Mucosa of descending colon (tissue), 3 donors: ENCODE results near the gene SYNJ1. TPM values are rescaled to one million over a fixed set of nuclear protein-coding genes. Genes with fewer than 3 reads are reported as not detected.
"Not testable (repeated sequence)": the region's sequence is repeated elsewhere in the genome, so short reads cannot be mapped to it uniquely, and the experiment has no call there.

Experiments
- ATAC-seq: fragments of 200-7000 bp; cut with Tn5 transposase; one replicate; pipeline ENCODE4 v1.9.1; 2020; ENCODE audit warnings: mild to moderate bottlenecking, moderate library complexity
- DNase-seq, 3 donors: peaks; one replicate each; pipeline ENCODE4 v3.0.0-alpha.2; 2020
- H3K36me3 ChIP-seq: fragments of 200-600 bp; one replicate; pipeline ENCODE4 v1.8.0; 2021; ENCODE audit warnings: low read depth, mild to moderate bottlenecking
- H3K4me1 ChIP-seq: fragments of 200-600 bp; one replicate; pipeline ENCODE4 v1.8.0; 2021; ENCODE audit warnings: low read depth, mild to moderate bottlenecking
- H3K4me3 ChIP-seq: fragments of 200-600 bp; one replicate; pipeline ENCODE4 v1.8.0; 2021; ENCODE audit warnings: mild to moderate bottlenecking
- H3K9me3 ChIP-seq: fragments of 200-600 bp; one replicate; pipeline ENCODE4 v1.8.0; 2021; ENCODE audit warnings: mild to moderate bottlenecking
- intact Hi-C, 2 donors: fragments of 100-400 bp; cut with DNase I in 1 of 2; cut with micrococcal nuclease in 1 of 2; formaldehyde crosslinking; loops; one replicate each; pipeline versions ENCODE4 v1.11.0 to v1.11.1; 2022; cut with DNase I, micrococcal nuclease
- total RNA-seq, 3 donors: library from RNA; stranded (reverse); fragmentation: NEBNext Ultra II Directional in 2 of 3; extraction: Animal tissue kit (Norgen Biotek cat#: 25700) in 2 of 3; gene quantifications; one replicate each; pipeline versions ENCODE4 v1.2.1 to v1.2.4, GENCODE V29; 2021 to 2023
- TF ChIP-seq, protein P1 (sequence below): fragments of 200-600 bp; IDR thresholded peaks from one replicate; pipeline ENCODE4 v1.8.0; 2022; ENCODE audit warnings: antibody characterized with exemption, mild to moderate bottlenecking
- donor health status: DM: no; HTN: no; CAD: no; lungs with moderate emphysema.
- donor health status: DM: no; HTN: no; CAD: no.
- donor health status: DM: no; HTN: yes; CAD: no.

The SYNJ1 gene
- total RNA-seq, 3 donors from 2014 or later = 13.2 to 21.1 (median 16.8) TPM

GRCh38 chr21:32753818-32754585, 26.2 kb upstream of the SYNJ1 start:
- H3K36me3 ChIP-seq = no peaks in the 10 kb centered on the region
- ATAC-seq (no peak), DNase-seq (no peak)
- H3K4me1 ChIP-seq = no peaks in the 10 kb centered on the region
- intact Hi-C loops = no loop called here
- TF ChIP-seq, protein P1, sequence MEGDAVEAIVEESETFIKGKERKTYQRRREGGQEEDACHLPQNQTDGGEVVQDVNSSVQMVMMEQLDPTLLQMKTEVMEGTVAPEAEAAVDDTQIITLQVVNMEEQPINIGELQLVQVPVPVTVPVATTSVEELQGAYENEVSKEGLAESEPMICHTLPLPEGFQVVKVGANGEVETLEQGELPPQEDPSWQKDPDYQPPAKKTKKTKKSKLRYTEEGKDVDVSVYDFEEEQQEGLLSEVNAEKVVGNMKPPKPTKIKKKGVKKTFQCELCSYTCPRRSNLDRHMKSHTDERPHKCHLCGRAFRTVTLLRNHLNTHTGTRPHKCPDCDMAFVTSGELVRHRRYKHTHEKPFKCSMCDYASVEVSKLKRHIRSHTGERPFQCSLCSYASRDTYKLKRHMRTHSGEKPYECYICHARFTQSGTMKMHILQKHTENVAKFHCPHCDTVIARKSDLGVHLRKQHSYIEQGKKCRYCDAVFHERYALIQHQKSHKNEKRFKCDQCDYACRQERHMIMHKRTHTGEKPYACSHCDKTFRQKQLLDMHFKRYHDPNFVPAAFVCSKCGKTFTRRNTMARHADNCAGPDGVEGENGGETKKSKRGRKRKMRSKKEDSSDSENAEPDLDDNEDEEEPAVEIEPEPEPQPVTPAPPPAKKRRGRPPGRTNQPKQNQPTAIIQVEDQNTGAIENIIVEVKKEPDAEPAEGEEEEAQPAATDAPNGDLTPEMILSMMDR = no peak
- no peak overlapping the region for H3K4me3 ChIP-seq
- no peaks in the 10 kb centered on the region for H3K9me3 ChIP-seq

DNA sequence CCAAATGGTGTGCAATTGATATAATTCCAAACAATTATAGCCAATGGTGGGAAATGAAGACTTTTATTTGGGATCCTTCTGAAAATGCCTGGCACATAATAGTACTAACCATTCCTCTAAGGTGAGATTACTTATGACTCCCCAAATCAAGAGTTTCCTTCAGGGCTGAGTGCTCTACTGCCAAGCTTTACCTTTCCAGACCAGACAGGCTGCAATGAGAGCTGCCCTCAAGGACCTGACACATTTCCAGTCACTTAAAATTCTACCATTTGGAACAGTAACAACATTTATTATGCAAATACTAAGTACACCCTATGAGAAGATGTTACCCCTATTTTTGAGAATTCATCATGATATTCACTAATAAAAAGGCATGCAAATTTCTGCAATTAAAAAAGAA, 22.6 kb upstream of the SYNJ1 start:
- no peaks in the 10 kb centered on the region for H3K9me3 ChIP-seq
- no peak overlapping the region for H3K4me3 ChIP-seq
- no peak for ATAC-seq
- no peaks in the 10 kb centered on the region for H3K36me3 ChIP-seq
- TF ChIP-seq, protein P1 = no peak
- intact Hi-C loops = no loop called here
- DNase-seq = no peak
- H3K4me1 ChIP-seq = no peaks in the 10 kb centered on the region

DNA sequence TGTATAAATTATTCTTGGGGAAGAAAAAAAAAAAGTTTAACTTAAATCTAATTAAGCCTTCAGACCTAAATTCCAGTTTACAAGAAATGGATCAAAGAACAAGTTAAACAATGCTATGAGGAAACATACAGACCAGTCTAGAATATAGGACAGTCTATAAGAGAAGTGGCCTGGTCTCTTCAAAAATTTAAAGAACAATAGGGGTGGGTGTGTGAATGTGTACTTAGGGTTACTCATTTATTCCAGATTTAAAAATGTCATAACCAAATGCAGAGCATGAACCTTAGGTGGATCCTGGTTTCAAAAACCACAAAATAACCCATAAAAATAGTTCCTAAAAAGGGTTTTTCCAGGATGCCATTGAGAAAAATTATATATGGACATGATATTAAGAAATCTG, 21.8 kb upstream of the SYNJ1 start:
- no peak overlapping the region for H3K4me3 ChIP-seq
- no peaks in the 10 kb centered on the region for H3K36me3 ChIP-seq
- no peak for ATAC-seq
- TF ChIP-seq, protein P1 = no peak
- no peaks in the 10 kb centered on the region for H3K4me1 ChIP-seq
- DNase-seq = no peak
- no peaks in the 10 kb centered on the region for H3K9me3 ChIP-seq
- intact Hi-C loops = no loop called here

DNA sequence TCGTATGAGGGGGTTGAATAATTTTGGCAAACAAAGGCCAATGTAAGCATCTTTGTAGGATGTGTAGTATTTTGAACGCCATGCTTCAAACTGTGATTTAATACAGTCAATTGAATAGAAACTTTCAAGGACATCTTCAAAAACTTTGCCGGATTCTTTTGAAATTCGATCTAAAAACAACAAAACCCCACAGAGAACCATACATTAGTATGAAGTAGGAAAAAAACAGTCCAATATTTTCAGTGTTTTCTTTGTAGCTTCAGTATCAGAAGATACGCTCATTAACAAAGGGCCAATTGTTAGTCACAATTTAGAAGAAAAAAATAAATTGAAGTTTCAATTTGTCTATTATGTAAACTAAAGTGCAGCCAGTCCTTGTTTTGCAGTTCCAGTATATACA, 20.7 kb upstream of the SYNJ1 start:
- no peak overlapping the region for H3K4me3 ChIP-seq
- H3K36me3 ChIP-seq = no peaks in the 10 kb centered on the region
- DNase-seq (no peak), ATAC-seq (no peak)
- TF ChIP-seq, protein P1 = no peak
- intact Hi-C loops = no loop called here
- H3K9me3 ChIP-seq = no peaks in the 10 kb centered on the region
- H3K4me1 ChIP-seq = no peaks in the 10 kb centered on the region

GRCh38 chr21:32747396-32747795, 19.6 kb upstream of the SYNJ1 start:
- H3K4me3 ChIP-seq = no peak overlapping the region
- H3K9me3 ChIP-seq = no peaks in the 10 kb centered on the region
- TF ChIP-seq, protein P1 = no peak
- no peaks in the 10 kb centered on the region for H3K4me1 ChIP-seq
- no peak for DNase-seq
- ATAC-seq = no peak
- intact Hi-C loops = no loop called here
- no peaks in the 10 kb centered on the region for H3K36me3 ChIP-seq

DNA sequence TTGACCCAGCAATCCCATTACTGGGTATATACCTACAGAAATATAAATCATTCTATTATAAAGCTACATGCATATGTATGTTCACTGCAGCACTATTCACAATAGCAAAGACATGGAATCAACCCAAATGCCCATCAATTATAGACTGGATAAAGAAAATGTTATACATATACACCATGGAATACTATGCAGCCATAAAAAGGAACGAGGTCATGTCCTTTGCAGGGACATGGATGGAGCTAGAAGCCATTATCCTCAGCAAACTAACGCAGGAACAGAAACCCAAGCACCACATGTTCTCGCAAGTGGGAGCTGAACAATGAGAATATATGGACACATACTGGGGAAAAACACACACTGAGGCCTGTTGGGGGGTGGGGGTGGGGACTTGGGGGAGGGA, 18.9 kb upstream of the SYNJ1 start:
- intact Hi-C loops, H3K36me3 ChIP-seq, DNase-seq, H3K4me1 ChIP-seq, ATAC-seq, H3K9me3 ChIP-seq, H3K4me3 ChIP-seq: not testable (repeated sequence)
